ENCODE results near the gene NFAM1.

The NFAM1 gene

DNA sequence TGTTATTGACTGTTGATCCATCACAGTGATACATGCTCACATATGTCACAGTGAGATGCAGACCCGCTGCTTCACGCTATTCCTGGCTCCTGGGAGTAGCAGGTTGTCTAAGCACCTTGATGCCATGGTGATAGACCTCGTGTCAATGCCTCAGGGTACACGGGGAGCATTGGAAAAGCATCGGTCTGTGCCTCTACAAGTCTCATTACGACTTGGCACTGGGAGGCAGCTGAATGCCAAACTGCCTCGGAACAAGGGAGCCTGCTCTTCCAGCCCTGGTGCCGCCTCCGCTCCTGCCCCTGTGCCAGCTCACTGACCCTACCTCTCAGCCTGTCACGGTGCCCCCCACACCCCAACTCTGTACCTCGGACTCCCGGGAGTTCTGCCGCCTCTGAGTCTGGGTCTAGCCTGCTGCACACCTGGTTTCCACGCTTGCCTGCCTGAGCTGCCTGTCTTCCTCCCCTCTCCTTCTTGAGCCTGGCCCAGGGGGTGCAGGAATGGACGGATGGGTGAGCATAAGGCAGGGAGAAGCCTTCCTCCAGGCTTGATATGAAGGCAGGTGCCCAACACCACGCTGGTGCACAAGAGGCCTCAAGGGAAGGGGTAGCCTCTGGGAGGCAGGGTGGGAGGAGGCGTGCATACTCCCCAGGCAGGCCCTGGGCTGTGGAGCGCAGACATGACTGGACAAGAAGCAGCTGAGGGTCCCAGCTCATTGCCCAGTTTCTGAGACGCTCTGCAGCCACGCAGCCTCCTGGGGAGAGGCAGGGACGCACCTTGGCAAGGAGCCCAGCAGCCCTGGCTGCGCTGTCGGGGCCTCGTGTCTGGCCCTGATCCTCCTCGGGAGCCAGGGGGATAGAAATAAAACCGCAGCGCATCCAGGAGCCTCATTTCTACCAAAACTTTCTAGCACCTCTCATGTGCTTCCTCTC is 1.8 kb upstream of the NFAM1 start:
- no peak overlapping the region for H3K4me3 ChIP-seq (ENCODE audit: low read length)
- no peak for TF ChIP-seq ZNF274 (IDR thresholded peaks at IDR 0.05; ENCODE audit: low read depth, low read length)

GRCh38 chr22:42432818-42433217 is 615 bp upstream of the NFAM1 start:
- no peak for TF ChIP-seq ZNF274 (IDR thresholded peaks at IDR 0.05; ENCODE audit: low read depth, low read length)
- H3K4me3 ChIP-seq (ENCODE audit: low read length), result no peak overlapping the region

GRCh38 chr22:42431401-42432019 is 693 bp downstream of the NFAM1 start:
- TF ChIP-seq ZNF274 (IDR thresholded peaks at IDR 0.05; ENCODE audit: low read depth, low read length), result no peak
- H3K4me3 ChIP-seq (ENCODE audit: low read length), result no peak overlapping the region

DNA sequence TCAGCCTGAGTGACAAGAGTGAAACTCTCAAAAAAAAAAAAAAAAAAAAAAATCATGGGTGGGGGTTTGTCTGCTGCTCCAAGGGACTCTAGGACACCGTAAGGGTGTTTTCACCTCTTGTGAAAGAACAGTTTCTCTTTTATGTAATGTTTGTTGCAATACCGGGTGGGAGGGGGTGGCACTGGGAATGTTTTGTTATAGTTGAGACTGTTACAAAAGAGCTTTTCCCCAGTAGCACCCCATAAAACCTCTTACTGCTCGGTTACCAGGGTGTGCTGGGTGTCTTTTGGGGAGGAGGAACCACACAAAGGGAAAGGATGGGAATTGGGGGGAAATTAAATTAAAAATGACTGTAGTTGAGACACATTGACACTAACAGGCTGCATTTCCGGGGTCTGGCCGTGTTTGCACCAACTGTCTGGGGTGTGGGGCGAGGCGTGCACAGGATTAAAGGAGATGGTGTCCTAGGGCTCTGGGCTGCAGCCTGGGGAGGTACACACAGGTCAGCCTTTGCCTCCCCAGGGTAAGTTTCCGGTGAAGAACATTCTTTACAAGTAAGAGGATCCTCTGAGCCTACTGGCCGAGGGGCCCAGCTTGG is 1.6 kb downstream of the NFAM1 start:
- TF ChIP-seq ZNF274 (IDR thresholded peaks at IDR 0.05; ENCODE audit: low read depth, low read length), result no peak
- no peak overlapping the region for H3K4me3 ChIP-seq (ENCODE audit: low read length)

- no peak for TF ChIP-seq ZNF274 (IDR thresholded peaks at IDR 0.05; ENCODE audit: low read depth, low read length)
- H3K4me3 ChIP-seq (ENCODE audit: low read length), result no peak overlapping the region
Measured at GRCh38 chr22:42428760-42429159, 3.4 kb downstream of the NFAM1 start.

- TF ChIP-seq ZNF274 (IDR thresholded peaks at IDR 0.05; ENCODE audit: low read depth, low read length), result no peak
Measured at GRCh38 chr22:42428025-42428424, 4.2 kb downstream of the NFAM1 start.

GRCh38 chr22:42427167-42427566 is 5.0 kb downstream of the NFAM1 start:
- no peak for TF ChIP-seq ZNF274 (IDR thresholded peaks at IDR 0.05; ENCODE audit: low read depth, low read length)
- H3K4me3 ChIP-seq (ENCODE audit: low read length), result no peak overlapping the region

More at GRCh38 chr22:42428025-42428424, 4.2 kb downstream of the NFAM1 start:
- H3K4me3 ChIP-seq (ENCODE audit: low read length), result no peak overlapping the region

- TF ChIP-seq ZNF274 (IDR thresholded peaks at IDR 0.05; ENCODE audit: low read depth, low read length), result no peak
- H3K4me3 ChIP-seq (ENCODE audit: low read length), result no peak overlapping the region
Measured at GRCh38 chr22:42425989-42426355, 6.2 kb downstream of the NFAM1 start.

DNA sequence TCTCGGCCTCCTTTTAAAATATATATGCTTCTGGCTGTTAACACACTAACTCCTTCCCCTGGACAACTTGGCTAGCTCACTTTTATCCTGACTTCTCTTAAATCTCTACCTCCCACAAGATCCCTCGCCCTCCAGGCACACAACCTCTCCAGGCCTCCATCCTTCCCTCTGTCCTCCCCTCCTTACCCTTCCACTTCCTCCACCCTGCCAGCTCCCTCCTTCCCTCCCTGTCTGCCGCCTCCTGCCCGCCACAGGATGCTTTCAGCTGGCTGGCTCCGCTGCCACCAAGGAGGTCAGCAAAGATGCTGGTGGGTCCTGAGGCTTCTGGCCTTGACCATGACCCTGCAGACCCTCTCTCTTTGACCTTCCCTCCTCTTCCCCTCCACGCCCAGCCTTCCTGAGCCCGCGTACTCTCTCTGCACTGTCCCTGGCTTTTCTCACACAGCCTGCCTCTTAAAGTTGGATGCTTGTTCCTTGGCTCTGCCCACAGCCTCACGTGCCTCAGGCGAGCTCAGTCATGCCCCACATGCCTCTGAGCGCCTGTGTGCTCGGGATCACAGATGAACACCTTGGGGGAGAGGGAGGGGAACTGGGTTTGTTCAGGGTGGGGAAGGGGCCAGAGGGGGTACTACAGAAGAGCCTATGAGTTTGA is 6.7 kb downstream of the NFAM1 start:
- no peak for TF ChIP-seq ZNF274 (IDR thresholded peaks at IDR 0.05; ENCODE audit: low read depth, low read length)
- no peak overlapping the region for H3K4me3 ChIP-seq (ENCODE audit: low read length)

DNA sequence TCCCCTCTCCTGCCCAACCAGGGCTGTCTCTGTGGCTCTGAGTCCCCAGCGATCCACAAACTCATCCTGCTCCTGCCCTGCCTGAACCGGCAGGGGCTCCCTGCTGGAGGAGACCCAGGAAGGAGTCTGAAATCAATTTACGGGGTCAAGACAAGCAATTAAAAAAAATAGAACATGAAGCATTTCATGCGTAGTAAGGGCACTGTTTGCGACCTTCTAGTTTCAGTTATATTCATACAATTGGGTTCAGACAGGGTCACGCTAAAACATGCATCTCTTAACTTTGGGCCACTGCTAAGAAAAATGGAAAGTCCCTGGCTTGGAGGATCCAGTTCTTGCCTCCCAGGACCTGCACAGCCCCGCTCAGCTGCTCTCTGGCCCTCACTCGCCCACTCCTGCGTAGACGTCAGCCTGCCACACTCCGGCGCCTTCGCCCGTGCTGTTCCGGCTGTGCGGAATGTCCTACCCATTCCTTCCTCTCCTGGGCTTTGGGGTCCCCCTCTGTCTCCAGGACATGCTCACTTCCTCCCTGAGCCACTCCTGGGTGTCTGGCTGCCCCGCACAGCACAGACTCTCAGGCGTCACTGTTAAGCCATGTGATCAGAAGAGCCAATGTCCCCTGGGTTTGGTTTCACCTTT is 12.8 kb downstream of the NFAM1 start:
- no peak for TF ChIP-seq ZNF274 (IDR thresholded peaks at IDR 0.05; ENCODE audit: low read depth, low read length)

DNA sequence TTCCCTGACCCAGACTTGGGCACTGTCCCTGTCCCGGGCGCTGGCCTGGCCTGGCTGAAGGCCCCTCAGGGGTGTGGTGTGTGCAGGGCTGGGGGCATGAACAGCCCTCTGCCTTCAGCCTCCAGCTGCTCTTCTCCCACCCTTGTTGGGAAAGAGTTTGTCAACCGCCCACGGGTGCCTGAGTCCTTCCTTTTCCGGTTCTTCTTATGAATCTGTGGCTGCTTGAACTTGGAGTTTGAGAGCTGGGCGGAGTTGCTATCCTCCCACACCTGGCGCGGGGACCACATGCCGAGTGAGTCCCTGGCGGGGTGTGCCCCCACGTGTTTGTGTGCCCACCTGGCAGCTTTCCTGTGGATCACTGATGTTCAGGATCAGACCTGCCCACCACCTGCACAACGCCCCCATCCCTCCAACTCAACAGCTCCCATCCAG is 13.4 kb downstream of the NFAM1 start:
- no peak overlapping the region for H3K4me3 ChIP-seq (ENCODE audit: low read length)
- no peak for TF ChIP-seq ZNF274 (IDR thresholded peaks at IDR 0.05; ENCODE audit: low read depth, low read length)

More for the DNA sequence above, 12.8 kb downstream of the NFAM1 start:
- no peak overlapping the region for H3K4me3 ChIP-seq (ENCODE audit: low read length)

DNA sequence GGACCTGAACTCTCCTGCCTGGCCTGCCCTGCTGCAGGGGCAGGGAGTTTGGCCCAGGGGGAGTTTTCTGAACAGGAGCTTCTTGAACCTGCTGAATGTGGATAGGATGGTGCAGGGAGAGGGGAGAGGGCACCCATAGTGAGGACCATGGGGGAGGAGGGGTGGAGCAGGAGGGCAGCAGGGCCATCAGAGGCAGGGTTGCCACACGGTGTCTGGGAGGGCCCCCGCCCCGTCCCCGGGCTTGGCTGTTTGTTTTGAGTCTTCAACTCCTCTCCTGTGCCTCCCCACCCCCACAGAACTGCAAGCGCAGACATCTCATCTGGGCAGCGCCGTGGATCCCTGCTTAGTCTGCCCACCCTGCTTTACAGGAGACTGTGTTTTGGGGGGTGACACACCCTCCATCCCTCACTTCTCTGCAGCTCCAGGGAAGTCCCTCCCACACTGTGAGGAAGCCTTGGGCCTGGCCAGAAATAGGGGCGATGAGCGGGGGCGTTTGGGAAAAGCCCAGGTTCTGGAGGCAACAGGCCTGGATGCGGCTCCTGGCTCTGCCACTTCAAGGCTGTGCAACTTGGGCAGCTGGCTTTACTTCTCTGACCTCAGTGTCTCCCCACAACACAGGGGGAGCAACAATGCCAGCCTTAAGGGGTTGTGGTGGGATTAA is 14.4 kb downstream of the NFAM1 start:
- H3K4me3 ChIP-seq (ENCODE audit: low read length), result no peak overlapping the region
- TF ChIP-seq ZNF274 (IDR thresholded peaks at IDR 0.05; ENCODE audit: low read depth, low read length), result no peak

- no peak overlapping the region for H3K4me3 ChIP-seq (ENCODE audit: low read length)
- TF ChIP-seq ZNF274 (IDR thresholded peaks at IDR 0.05; ENCODE audit: low read depth, low read length), result no peak
Measured at GRCh38 chr22:42416671-42417230, 15.5 kb downstream of the NFAM1 start.

All from GM08714 (cell line).